HG02884 (cell line): ENCODE data around the gene SPATA6.
"Not testable (repeated sequence)": the region's sequence is repeated elsewhere in the genome, so short reads cannot be mapped to it uniquely, and the experiment has no call there.

Source experiments
- ATAC-seq: cut with Tn5 transposase; IDR thresholded peaks from one replicate; pipeline ENCODE4 v1.9.1; 2021; ENCODE audit warnings: mild to moderate bottlenecking, moderate library complexity; ENCODE audit not compliant: unreplicated experiment

Gene SPATA6

DNA sequence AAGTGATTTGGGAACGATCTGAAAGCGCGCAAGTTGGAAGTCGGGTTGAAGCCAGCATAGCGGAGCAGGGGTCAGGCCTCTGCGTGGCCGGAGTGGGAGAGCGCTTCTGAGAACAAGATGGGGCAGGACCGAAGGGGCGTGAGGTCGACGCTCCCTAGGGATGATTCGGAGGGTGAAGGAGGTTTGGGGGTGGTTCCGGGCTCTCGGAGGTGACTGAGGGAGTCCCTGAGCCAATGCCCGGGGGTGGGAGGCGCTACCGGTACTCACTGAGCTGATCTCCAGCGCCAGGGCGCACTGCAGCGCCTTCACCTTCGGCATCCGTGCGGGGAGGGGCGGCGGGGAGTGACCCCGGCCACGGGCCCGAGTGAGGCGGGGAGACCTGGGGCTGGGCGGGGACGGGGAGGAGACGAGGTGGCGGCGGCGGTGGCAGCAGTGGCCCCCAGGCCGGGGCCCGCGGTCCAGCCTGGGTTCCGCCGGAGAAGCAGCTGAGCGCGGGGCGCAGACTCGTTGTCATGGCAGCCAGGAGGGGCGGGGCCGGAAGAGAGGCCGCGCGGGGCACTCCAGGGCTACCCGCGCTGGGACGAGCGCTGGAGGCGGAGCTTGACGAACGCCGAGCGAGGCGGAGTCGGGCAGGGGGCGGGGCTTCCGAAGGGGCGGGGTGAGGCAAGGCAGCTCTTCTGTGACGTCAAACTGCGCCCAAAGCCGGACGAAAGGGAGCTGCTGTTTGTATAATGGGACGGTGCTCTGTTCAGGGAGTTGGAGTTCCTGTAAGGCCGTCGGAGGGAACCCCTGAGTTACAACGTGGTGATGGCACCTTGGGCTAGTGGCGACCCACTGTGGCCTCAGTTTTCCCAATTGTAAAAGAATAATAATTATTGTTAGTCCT is at the start of gene SPATA6:
Gene SPATA6 (minus strand): TSS at position 514 of the 886 bp plus-strand sequence. CDS start 196 bp downstream, at position 318.
- ATAC-seq, result peak; percentile 99

DNA sequence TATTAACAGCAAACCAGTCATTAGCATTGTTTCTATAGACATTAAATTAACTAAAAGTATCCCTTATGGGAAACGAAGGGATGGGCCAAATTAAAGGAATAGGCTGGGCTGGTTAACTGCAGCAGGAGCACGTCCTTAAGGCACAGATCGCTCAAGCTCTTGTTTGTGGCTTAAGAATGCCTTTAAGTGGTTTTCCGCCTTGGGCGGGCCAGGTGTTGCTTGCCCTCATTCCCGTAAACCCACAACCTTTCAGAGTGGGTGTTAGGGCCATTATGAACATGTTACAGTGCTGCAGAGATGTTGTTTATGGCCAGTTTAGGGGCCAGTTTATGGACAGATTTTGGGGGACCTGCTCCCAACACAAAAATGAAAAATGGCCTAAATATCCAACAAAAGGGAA is 47.9 kb upstream of the SPATA6 start:
- ATAC-seq, result not testable (repeated sequence)

DNA sequence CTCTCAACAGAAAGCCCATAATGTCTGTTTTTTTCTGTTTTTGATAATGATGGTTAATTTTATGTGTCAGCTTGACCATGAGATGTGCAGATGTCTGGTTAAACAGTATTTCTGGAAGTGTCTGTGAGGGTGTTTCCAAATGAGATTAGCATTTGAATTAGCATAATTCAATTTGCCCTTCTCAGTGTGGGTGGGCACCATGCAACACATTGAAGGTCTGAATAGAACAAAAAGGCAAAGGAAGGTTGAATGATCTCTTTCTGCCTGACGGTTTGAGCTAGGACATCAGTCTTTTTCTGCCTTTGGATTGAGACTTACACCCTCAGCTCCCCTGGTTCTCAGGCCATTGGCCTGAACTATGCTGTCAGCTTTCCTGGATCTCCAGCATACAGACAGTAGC is 34.9 kb upstream of the SPATA6 start:
- ATAC-seq, result no peak

DNA sequence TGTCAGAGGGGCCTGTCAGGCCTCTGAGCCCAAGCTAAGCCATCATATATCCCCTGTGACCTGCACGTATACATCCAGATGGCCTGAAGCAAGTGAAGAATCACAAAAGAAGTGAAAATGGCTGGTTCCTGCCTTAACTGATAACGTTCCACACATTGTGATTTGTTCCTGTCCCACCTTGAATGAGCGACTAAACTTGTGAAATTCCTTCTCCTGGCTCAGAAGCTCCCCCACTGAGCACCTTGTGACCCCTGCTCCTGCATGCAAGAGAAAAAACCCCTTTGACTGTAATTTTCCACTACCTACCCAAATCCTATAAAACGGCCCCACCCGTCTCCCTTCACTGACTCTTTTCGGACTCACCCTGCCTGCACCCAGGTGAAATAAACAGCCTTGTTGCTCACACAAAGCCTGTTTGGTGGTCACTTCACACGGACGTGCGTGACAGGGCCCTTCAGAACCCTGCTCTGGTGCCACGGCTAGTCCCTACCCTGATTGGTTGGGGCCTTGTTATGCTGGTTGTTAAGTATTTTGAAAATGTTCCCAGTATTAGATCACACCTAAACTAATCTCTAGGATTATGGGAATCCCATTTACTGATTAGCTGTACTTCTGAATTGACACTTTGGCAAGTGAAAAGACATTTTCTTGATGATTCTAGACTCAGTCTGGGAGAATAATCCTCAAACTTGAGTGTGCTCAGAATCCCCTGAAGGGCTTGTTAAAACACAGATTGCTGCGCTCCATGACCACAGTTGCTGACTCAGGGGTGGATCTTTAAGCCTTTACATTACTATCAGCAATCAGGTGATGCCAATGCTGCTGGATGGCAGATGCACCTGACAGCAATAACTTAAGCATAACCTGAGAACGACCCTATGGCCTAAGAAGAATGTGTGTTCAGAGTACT is 28.8 kb upstream of the SPATA6 start:
- ATAC-seq, result no peak

DNA sequence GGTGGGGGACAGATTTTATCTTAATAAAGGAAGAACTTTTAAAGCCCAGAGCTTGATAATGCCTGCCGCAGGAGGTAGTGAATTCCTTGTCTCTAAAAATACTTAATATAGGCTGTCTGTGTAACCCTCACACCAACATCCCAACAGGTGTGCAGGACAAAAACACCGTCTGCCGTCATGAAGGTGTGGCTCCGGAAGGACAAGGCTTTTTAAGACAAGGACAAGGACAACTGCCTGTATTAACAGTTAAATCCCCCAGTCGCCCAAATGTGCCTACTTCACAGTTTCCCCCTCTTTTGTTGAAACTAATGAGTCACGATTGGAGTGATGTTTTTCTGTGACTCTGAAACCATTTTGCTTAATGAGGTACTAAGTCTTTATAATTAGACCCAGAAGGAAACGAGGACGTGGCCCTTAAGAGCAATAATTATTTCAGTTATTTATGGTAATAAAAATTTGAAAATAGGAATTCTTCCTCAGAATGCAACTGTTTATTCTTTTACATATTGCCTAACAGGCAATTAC is 27.3 kb upstream of the SPATA6 start:
- ATAC-seq, result no peak

DNA sequence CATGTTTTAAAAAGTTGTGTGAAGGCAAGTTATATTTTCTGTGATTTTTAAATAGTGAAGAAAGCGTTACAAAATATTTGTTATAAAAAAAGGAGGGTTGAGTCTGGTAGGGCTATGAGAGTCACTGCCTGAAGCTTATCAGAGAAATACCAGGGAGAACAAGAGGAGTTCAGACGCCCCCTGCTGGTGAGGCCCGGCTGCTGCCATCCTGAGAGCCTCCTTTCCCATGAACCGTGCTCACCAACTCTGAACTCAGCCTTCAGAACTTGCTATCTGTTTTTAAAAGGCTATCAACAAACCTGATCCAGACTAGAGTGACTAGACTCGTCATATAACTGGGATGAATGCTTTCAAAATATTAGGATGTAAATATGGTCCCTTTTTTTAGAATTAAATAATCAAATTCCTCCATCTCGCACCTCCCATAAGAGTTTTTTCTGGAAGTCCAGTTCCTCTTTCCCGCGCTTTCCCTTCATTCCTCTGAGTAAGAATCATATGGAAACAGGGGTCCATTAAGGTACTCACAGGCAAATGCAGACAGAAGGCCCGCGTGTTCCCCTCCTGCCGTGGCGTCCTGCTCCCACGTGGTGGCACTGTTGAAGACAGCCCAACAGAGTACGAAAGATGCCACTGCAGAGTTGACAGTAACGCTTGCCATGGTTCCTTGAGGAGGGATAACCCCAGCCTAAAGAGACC is 26.2 kb upstream of the SPATA6 start:
- ATAC-seq, result peak; percentile 93

DNA sequence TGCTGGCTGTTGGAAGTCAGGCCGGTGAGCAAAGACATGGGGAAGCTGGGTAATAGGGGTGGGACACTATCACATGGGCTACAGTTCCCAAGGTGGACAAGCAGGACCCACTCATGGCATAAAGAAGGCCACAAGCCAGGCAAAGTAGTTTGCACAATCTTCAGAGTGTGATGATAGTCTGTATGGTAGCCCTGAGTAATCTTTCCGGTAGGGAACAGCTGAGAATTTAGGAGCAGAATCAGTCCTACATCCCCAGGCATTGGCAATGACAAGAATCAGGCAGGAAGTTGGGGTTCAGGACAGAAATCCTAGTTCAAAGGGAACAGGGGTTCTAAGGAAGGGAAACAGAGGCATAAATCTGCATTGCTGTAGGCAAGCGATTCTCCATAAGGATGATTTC is 23.9 kb upstream of the SPATA6 start:
- ATAC-seq, result no peak

DNA sequence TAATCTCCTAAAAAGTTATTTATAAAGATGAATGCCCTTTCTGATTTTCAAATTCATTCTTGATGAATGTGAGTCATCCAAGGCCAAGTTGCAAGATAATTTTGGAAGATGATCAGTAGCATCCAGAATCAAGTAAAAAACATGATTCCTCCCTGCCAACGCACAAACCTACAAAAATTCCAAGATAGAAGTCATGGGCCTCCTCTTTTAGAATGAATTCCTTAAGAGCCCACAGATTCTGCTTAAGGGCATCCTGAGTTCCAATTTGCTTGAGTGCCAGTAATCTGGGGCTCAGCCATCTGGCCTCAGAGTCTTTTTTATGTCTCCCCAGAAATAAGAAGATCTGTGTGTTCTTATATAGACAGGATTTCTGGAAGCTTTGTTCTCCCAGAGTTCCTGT is 23.2 kb upstream of the SPATA6 start:
- ATAC-seq, result no peak

DNA sequence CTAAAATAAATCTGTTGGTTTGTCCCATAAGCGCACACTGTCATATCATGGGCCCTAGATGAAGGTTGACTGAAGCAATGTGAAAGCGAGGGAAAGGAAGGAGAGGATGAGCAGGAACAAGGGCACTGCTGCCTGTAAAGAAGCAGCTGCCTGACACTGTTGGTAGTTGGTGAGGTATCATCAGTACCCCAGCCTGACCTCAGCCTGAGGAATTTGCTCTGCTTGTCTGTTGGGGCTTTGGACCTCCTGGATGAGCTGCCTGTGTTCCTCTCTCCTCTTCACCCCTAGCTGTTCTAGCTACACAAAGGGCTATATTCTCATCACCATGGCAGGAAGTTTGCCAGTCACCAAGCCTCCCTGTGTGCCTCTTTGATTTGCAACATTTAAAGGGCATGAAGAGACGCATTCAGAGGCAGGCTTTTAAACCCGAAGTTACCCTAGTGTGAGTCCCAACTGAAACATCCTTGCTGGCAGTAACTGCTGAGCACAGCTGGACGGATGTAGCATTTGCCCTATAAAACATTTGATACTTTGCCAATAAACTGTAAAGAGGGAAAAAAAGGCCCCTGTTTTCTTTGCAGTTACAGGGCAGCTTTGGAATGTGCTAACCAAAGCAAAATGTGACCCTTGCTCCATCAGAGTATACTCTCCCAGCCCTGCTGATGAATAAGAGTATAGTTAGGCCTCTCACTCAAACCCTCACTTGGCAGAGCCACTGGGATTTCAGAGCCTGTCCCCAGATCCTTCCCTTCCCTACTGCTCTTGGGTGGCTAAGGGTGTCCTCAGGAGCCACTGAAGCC is 22.2 kb upstream of the SPATA6 start:
- ATAC-seq, result no peak

DNA sequence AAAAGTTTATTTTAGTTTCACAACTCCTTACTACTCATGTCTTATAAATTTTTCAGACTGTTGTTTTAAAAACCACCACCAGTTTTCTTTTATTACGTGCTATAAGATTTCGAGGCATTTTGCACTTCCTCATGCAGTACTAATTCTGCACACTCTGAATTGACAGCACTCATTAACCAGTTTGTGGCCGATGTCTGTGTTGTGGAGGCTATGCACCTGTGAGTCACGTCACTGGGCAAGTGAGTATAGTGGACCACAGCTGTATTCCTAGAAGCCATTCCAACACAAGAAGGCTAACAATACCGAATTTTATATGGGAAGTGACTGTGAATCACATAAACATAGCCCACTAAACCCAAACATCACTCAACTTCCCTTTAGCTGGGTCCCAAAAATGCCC is 21.0 kb upstream of the SPATA6 start:
- no peak for ATAC-seq

DNA sequence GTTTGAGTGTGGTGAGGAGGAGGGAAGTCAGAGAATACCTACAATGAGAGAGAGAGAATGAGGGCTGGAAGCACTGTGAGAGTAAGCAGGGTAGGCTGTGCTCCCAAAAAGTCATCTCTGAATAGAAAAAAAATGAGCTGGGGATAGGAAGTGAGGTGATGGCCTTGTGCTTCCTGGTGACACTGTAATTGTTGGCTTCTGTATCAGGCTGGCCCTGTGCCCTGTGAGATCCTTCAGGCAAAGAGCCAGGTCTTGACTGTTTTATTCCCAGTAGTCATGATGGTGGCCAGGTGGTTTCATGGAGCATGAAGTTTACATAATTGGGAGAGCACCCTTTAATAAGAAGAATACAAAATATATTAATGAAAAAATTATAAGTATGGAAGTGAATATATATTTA is 20.4 kb upstream of the SPATA6 start:
- ATAC-seq, result no peak

DNA sequence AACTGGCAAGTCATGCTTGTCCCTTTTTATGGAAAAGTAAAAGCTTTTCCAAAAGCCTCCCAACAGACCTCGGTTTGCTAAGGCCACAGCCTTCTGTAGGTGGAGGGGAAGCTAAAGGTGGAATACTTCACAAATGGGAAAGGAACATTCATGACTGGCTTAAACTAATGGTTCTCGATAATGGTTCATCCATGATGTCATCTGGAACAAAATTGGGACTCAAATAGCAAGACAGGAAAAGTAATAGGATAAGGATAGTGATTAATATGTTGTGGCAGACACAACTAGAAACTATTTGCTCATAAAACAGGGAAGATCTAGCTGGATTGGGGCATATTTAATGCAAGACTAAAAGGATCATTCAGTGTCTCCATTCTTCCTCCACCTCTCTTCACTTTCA is 16.7 kb upstream of the SPATA6 start:
- no peak for ATAC-seq

DNA sequence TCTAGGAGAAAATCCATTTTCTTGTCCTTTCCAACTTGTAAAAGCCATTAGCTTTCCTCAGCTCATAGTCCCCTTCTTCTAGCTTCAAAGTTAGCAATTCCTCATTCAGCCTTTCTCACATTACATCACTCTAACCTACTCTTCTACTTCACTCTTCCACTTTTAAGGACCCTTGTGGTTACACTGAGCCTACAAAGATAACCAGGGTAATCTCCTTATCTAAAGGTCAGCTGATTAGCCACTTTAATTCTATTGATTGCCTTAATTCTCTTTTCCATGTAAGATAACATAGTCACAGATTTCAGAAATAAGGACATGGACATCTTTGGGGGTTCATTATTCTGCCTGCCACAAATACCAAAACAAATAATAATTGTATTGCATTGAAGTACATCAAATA is 8.5 kb upstream of the SPATA6 start:
- no peak for ATAC-seq

DNA sequence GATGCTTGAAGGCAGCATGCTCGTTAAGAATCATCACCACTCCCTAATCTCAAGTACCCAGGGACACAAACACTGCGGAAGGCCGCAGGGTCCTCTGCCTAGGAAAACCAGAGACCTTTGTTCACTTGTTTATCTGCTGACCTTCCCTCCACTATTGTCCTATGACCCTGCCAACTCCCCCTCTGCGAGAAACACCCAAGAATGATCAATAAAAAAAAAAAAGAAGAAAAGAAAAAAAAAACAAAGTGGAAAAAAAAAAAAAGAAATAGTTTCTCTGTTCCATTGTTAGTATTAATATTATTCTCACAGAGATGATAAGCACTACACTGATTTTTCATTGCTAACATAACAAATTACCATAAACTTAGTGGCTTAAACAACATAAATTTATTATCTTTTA is 8.0 kb upstream of the SPATA6 start:
- ATAC-seq, result not testable (repeated sequence)

DNA sequence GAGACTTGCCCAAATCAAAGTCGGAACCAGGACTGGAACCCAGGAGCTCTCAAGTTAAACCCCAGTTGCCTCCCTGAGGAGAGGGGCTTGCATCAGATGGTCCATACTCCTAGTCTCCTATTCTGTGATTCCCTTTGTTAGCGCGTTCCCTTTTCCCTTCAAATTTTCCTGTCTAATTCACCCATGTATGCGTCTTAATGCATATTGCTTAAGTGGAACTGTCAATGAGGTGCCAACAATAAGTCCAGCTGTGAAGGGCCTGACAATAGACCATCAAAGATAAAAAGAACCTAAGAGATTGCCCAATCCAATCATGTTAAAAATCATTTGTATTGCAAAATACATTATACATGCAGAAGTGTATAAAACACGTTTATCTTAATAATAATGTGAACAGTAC is 634 bp upstream of the SPATA6 start:
- ATAC-seq, result no peak

DNA sequence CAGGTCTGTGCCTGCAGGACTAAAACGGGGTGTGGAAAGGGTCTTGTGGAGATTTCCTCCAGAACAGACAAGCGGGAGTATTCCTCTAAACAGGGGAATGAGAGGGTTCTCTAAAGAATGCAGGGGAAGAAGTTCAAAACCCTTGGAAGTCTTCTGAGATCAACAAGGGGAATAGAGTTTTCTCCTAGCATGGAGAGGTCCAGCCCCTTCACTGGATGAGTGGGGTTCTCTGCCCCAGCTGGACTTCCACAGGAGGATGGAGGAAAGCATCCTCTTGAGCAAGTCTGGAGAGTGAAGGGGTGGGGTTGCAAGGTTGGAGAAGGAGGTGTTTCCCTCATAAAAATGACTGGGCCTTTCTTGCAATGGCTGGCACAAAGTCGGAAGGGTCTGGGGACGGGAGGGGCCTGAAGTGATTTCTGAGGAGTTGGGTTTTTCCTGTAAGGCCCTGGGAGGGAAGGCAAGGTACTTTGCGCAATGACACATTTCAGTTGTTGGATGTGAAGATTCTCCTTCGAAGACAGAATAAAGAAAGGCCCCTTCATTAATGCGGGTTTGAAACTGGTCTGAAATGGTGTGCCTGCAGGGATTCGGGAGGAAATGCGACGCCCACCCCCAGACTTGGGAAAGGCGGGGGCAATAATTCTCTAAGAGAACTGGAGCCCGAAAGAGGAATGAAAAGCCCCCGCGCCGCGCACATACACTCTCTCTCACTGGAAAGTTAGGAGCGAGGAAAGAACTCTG is 884 bp downstream of the SPATA6 start:
- no peak for ATAC-seq

DNA sequence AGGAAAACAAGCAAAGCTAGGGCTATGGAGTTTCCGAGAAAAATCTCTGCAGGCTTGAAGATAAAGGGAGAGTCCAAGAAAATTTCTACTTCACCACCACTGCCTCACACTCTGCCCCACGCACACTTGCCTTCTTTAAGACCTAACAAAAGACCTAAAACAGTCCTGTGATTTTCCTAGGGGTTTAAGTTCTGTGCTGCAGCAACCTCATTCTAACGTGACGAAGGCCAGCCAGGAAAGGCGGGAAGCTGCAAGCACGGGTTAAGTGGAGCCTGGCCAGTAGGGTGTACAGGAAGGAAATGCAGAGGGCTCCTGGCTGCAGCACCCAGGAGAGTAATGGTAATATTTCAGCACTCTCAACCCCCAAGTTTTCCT is 1.5 kb downstream of the SPATA6 start:
- no peak for ATAC-seq

DNA sequence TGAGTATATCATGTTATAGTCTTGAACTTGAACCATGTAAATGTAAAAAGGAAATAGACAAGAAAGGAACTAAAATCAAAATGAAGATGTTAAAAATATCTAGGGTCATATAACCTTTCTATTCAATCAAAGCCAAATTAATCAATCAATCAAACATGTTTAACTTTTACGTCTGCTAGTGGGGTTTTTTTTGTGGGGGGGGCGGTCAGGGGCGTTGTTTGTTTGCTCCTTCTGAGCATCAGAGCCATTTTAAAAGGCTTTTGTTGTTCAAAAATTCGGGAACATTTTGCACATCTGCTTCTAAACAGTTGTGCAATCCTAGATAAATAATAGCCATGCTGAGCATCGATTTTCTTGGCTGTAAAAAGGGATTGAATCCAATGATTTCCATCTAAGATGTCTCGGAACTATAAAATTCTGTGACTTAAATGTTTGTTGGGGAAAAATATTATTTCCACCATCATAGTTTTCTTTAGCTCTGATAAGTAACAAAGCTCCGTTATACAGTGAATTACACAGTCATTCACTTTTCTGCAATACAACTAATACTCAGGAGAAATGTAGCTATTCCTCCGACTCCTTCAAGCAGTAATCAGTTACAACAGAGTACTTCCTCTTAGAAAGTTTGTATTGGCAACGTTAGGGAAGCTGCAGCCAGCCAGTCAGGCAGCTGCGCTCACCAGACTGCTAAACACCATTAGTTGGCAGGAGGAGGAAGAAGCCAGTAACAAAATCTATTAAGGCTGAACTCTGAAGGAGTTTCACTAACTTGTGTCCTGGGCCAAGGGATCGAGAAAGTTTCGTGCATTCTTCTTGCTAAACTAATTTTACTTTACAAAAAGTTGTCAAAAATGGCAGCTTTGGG is 2.2 kb downstream of the SPATA6 start:
- ATAC-seq, result no peak

DNA sequence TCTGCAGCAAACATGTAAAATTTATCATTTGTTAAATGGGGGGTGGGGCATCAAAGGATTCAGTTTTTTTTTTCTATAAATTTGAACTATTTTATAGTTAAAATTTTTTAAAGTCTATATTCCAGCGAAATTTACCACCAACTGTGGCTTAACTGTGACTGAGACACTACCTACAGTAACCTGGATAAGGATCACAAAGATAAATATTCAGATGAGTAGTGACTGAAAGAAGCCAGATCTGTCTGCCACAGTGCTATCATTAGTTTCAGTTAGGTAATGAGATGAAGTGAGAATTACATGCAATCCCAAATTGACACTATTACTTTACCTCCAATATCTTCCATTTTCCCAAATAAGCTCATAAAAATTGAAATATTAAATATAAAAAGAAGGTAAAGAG is 5.4 kb downstream of the SPATA6 start:
- no peak for ATAC-seq
